ENCODE measurements around the gene CLN5. TPM values are rescaled to one million over a fixed set of nuclear protein-coding genes. Genes with fewer than 3 reads are reported as not detected.

Gene CLN5
- total RNA-seq, 2 experiments from 2014 or later: 13.6 to 14.6 TPM

- CTCF ChIA-PET: no interaction called here
- peaks cover 4% of the 10 kb centered on the region for H3K27me3 Mint-ChIP-seq (ENCODE audit: low read depth)
- intact Hi-C loops (cut with micrococcal nuclease): no loop called here
- no peaks in the 10 kb centered on the region for H3K36me3 Mint-ChIP-seq (ENCODE audit: low read depth)
- H3K9me3 Mint-ChIP-seq: peaks cover 3% of the 10 kb centered on the region
- H3K4me3 Mint-ChIP-seq: no peak overlapping the region
- no peaks in the 10 kb centered on the region for H3K4me1 Mint-ChIP-seq (ENCODE audit: low read depth)
- no peak overlapping the region for H3K27ac Mint-ChIP-seq
- no peak for DNase-seq
Observed at GRCh38 chr13:76965759-76966421, 26.0 kb upstream of the CLN5 start.

- H3K4me1 Mint-ChIP-seq (ENCODE audit: low read depth): no peaks in the 10 kb centered on the region
- H3K9me3 Mint-ChIP-seq: no peaks in the 10 kb centered on the region
- peaks cover 10% of the 10 kb centered on the region for H3K27me3 Mint-ChIP-seq (ENCODE audit: low read depth)
- CTCF ChIA-PET: no interaction called here
- H3K4me3 Mint-ChIP-seq: no peak overlapping the region
- intact Hi-C loops (cut with micrococcal nuclease): no loop called here
- no peaks in the 10 kb centered on the region for H3K36me3 Mint-ChIP-seq (ENCODE audit: low read depth)
- no peak overlapping the region for H3K27ac Mint-ChIP-seq
- DNase-seq: no peak
Observed at GRCh38 chr13:76967031-76967430, 24.9 kb upstream of the CLN5 start.

GRCh38 chr13:76968041-76968440 lies 23.8 kb upstream of the CLN5 start:
- Mint-ChIP-seq H3K36me3 (ENCODE audit: low read depth) (no peaks in the 10 kb centered on the region), H3K9me3 (no peaks in the 10 kb centered on the region), H3K27ac (no peak overlapping the region), H3K27me3 (ENCODE audit: low read depth) (peaks cover 13% of the 10 kb centered on the region), H3K4me3 (no peak overlapping the region), H3K4me1 (ENCODE audit: low read depth) (no peaks in the 10 kb centered on the region)
- CTCF ChIA-PET: interaction anchor here (0.6 to 1.0 kb wide), 3 partner anchors 12 to 1478 kb away, joined by 3 read pairs; no protein-coding TSS in a partner anchor
- intact Hi-C loops (cut with micrococcal nuclease): no loop called here
- DNase-seq: no peak

- CTCF ChIA-PET: interaction anchor here (0.8 to 2.1 kb wide), 2 partner anchors 10 to 1484 kb away, joined by 3 to 8 read pairs; no protein-coding TSS in a partner anchor
- Mint-ChIP-seq H3K9me3 (no peaks in the 10 kb centered on the region), H3K27ac (no peak overlapping the region), H3K4me1 (ENCODE audit: low read depth) (no peaks in the 10 kb centered on the region), H3K36me3 (ENCODE audit: low read depth) (no peaks in the 10 kb centered on the region), H3K27me3 (ENCODE audit: low read depth) (peaks cover 13% of the 10 kb centered on the region), H3K4me3 (no peak overlapping the region)
- intact Hi-C loops (cut with micrococcal nuclease): no loop called here
- no peak for DNase-seq
Observed at GRCh38 chr13:76969488-76970365, 22.2 kb upstream of the CLN5 start.

- Mint-ChIP-seq H3K27ac (no peak overlapping the region), H3K36me3 (ENCODE audit: low read depth) (no peaks in the 10 kb centered on the region), H3K27me3 (ENCODE audit: low read depth) (peaks cover 13% of the 10 kb centered on the region), H3K4me1 (ENCODE audit: low read depth) (no peaks in the 10 kb centered on the region), H3K4me3 (no peak overlapping the region), H3K9me3 (no peaks in the 10 kb centered on the region)
- intact Hi-C loops (cut with micrococcal nuclease): no loop called here
- CTCF ChIA-PET: interaction anchor here (0.8 to 2.1 kb wide), 3 partner anchors 9 to 157 kb away, joined by 3 to 8 read pairs (median 3); no protein-coding TSS in a partner anchor
- no peak for DNase-seq
Observed at GRCh38 chr13:76971215-76971614, 20.7 kb upstream of the CLN5 start.

GRCh38 chr13:76971851-76972829 lies 19.7 kb upstream of the CLN5 start:
- H3K36me3 Mint-ChIP-seq (ENCODE audit: low read depth): no peaks in the 10 kb centered on the region
- CTCF ChIA-PET: interaction anchor here (0.6 to 1.8 kb wide), 6 partner anchors 8 to 234 kb away, joined by 3 read pairs; no protein-coding TSS in a partner anchor
- no peaks in the 10 kb centered on the region for H3K9me3 Mint-ChIP-seq
- no peak overlapping the region for H3K27ac Mint-ChIP-seq
- peaks cover 15% of the 10 kb centered on the region for H3K27me3 Mint-ChIP-seq (ENCODE audit: low read depth)
- H3K4me1 Mint-ChIP-seq (ENCODE audit: low read depth): peaks cover 4% of the 10 kb centered on the region
- DNase-seq: no peak
- no peak overlapping the region for H3K4me3 Mint-ChIP-seq
- intact Hi-C loops (cut with micrococcal nuclease): no loop called here

GRCh38 chr13:76973920-76974617 lies 17.8 kb upstream of the CLN5 start:
- Mint-ChIP-seq H3K4me3 (no peak overlapping the region), H3K9me3 (no peaks in the 10 kb centered on the region), H3K4me1 (ENCODE audit: low read depth) (peaks cover 6% of the 10 kb centered on the region), H3K27me3 (ENCODE audit: low read depth) (peaks cover 17% of the 10 kb centered on the region), H3K27ac (no peak overlapping the region), H3K36me3 (ENCODE audit: low read depth) (no peaks in the 10 kb centered on the region)
- no peak for DNase-seq
- CTCF ChIA-PET: interaction anchor here (0.8 to 1.8 kb wide), 3 partner anchors 10 to 28 kb away, joined by 3 to 5 read pairs (median 3); no protein-coding TSS in a partner anchor
- intact Hi-C loops (cut with micrococcal nuclease): no loop called here

- DNase-seq: no peak
- H3K4me1 Mint-ChIP-seq (ENCODE audit: low read depth): peaks cover 6% of the 10 kb centered on the region
- H3K27ac Mint-ChIP-seq: no peak overlapping the region
- H3K36me3 Mint-ChIP-seq (ENCODE audit: low read depth): no peaks in the 10 kb centered on the region
- CTCF ChIA-PET: interaction anchor here (0.8 to 1.4 kb wide), 2 partner anchors 10 to 28 kb away, joined by 3 to 5 read pairs; no protein-coding TSS in a partner anchor
- H3K9me3 Mint-ChIP-seq: no peaks in the 10 kb centered on the region
- no peak overlapping the region for H3K4me3 Mint-ChIP-seq
- intact Hi-C loops (cut with micrococcal nuclease): no loop called here
- H3K27me3 Mint-ChIP-seq (ENCODE audit: low read depth): peaks cover 18% of the 10 kb centered on the region
Observed at GRCh38 chr13:76974618-76974975, 17.3 kb upstream of the CLN5 start.

- intact Hi-C loops (cut with micrococcal nuclease): loop anchor here (5.0 kb wide), 1 partner anchor 1099 kb away; no protein-coding TSS in a partner anchor
- DNase-seq: no peak
- Mint-ChIP-seq H3K27me3 (ENCODE audit: low read depth) (peaks cover 17% of the 10 kb centered on the region), H3K36me3 (ENCODE audit: low read depth) (no peaks in the 10 kb centered on the region), H3K27ac (no peak overlapping the region), H3K4me3 (no peak overlapping the region), H3K4me1 (ENCODE audit: low read depth) (peaks cover 8% of the 10 kb centered on the region), H3K9me3 (no peaks in the 10 kb centered on the region)
- CTCF ChIA-PET: no interaction called here
Observed at GRCh38 chr13:76975863-76976262, 16.0 kb upstream of the CLN5 start.

GRCh38 chr13:76976490-76976889 lies 15.4 kb upstream of the CLN5 start:
- no peak for DNase-seq
- Mint-ChIP-seq H3K4me3 (no peak overlapping the region), H3K27me3 (ENCODE audit: low read depth) (peaks cover 22% of the 10 kb centered on the region), H3K27ac (no peak overlapping the region), H3K4me1 (ENCODE audit: low read depth) (peaks cover 8% of the 10 kb centered on the region), H3K9me3 (no peaks in the 10 kb centered on the region), H3K36me3 (ENCODE audit: low read depth) (no peaks in the 10 kb centered on the region)
- intact Hi-C loops (cut with micrococcal nuclease): loop anchor here (5.0 kb wide), 1 partner anchor 1099 kb away; no protein-coding TSS in a partner anchor
- CTCF ChIA-PET: interaction anchor here (1.2 kb wide), 1 partner anchor 10 kb away, joined by 3 read pairs; no protein-coding TSS in a partner anchor

- no peaks in the 10 kb centered on the region for H3K36me3 Mint-ChIP-seq (ENCODE audit: low read depth)
- peaks cover 17% of the 10 kb centered on the region for H3K27me3 Mint-ChIP-seq (ENCODE audit: low read depth)
- no peak overlapping the region for H3K4me3 Mint-ChIP-seq
- no peaks in the 10 kb centered on the region for H3K9me3 Mint-ChIP-seq
- CTCF ChIA-PET: interaction anchor here (1.2 kb wide), 2 partner anchors 9 to 155 kb away, joined by 3 to 5 read pairs; no protein-coding TSS in a partner anchor
- DNase-seq: no peak
- H3K27ac Mint-ChIP-seq: no peak overlapping the region
- H3K4me1 Mint-ChIP-seq (ENCODE audit: low read depth): peaks cover 8% of the 10 kb centered on the region
- intact Hi-C loops (cut with micrococcal nuclease): loop anchor here (5.0 kb wide), 1 partner anchor 1100 kb away; no protein-coding TSS in a partner anchor
Observed at GRCh38 chr13:76976929-76977328, 15.0 kb upstream of the CLN5 start.

Measured in activated naive CD4-positive, alpha-beta T cell treated with anti-CD3 and anti-CD28 coated beads for 36 hours (primary cell).